Measurements from ENCODE around the gene GCK. TPM values are rescaled to one million over a fixed set of nuclear protein-coding genes. Genes with fewer than 3 reads are reported as not detected.

The GCK gene
- total RNA-seq, 1 experiment from 2014 or later: not detected

DNA sequence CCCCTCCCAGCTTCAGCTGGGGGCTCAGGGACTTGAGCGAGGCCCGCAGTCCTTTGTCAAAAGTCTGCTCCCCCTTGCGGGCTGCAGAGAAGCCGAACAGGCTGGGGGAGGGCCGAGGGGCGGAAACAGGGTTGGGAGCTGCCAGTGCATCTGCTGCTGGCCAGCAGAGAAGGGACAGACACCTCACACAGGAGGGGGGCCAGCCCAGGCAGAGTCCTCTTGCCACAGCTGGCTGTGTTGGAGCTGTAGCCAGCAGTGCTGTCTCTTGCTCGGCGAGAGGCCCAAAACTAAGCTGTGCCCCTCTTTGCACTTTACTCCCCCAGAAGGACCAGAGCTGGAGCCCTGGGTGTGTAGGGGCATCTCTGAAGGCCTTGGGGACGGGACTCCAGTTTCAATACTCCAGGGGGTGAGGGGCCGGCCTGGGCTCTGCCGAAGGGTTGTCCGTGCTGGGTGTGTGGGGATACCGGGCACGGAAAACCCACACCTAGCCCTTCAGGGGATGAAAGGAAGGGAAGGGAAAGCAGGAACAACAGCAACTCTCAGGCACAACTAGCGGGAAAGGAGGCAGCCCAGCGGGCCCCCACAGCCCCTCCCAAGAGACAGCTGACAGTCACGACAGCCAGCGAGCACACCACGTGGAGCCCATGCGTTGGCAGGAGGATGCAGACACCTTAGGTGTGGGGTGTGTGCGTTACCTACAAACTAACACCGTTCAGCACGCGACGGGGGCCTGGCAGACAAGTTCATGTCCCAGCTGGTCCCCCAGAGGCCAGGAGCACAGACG is 29.4 kb upstream of the GCK start:
- Mint-ChIP-seq H3K27me3 (ENCODE audit: insufficient read depth, unreplicated experiment) (no peaks in the 10 kb centered on the region), H3K4me1 (ENCODE audit: insufficient read depth, unreplicated experiment) (peaks cover 4% of the 10 kb centered on the region), H3K9me3 (ENCODE audit: unreplicated experiment) (no peaks in the 10 kb centered on the region), H3K4me3 (ENCODE audit: unreplicated experiment) (no peak overlapping the region), H3K36me3 (ENCODE audit: insufficient read depth, unreplicated experiment) (peaks cover 4% of the 10 kb centered on the region), H3K27ac (ENCODE audit: low read depth, unreplicated experiment) (no peak overlapping the region)
- ChIA-PET POLR2A (interaction anchor here (0.9 kb wide), 1 partner anchor 22 kb away, joined by 3 read pairs; no protein-coding TSS in a partner anchor), CTCF (interaction anchor here (0.6 to 1.5 kb wide), 5 partner anchors 10 to 346 kb away, joined by 3 to 5 read pairs (median 4); no protein-coding TSS in a partner anchor)
- no peak for DNase-seq (ENCODE audit: unreplicated experiment)
- TF ChIP-seq, protein P1, sequence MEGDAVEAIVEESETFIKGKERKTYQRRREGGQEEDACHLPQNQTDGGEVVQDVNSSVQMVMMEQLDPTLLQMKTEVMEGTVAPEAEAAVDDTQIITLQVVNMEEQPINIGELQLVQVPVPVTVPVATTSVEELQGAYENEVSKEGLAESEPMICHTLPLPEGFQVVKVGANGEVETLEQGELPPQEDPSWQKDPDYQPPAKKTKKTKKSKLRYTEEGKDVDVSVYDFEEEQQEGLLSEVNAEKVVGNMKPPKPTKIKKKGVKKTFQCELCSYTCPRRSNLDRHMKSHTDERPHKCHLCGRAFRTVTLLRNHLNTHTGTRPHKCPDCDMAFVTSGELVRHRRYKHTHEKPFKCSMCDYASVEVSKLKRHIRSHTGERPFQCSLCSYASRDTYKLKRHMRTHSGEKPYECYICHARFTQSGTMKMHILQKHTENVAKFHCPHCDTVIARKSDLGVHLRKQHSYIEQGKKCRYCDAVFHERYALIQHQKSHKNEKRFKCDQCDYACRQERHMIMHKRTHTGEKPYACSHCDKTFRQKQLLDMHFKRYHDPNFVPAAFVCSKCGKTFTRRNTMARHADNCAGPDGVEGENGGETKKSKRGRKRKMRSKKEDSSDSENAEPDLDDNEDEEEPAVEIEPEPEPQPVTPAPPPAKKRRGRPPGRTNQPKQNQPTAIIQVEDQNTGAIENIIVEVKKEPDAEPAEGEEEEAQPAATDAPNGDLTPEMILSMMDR (IDR thresholded peaks at IDR 0.05; ENCODE audit: unreplicated experiment): no peak
- no TSS peak for BruUV-seq (replicated peaks)
- intact Hi-C loops (cut with micrococcal nuclease): no loop called here

DNA sequence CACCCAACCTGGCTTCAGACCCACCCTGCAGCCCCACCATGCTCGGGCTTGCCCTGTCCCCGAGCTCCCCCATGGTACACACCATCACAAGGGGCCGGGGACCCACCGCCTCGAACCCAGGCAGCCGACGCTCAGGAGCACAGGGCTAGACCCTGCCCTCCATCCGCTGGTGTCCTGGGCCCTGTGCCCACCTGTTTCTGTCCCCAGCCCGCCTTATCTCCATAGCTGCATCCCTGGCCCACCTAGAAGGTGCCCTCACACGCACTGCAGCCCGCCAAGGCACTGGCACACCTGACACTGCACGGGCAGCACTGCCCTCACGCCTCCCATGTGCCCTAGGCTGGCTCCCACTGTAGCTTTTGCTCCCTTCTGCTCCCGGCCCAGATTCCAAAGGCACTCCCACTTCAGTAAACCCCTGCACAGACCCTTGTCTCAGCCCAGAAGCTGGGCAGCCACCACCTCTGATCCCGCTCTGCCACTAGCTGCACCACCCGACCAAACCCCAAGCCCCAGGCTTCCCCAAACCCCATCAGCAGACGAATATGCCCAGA is 28.7 kb upstream of the GCK start:
- Mint-ChIP-seq H3K4me1 (ENCODE audit: insufficient read depth, unreplicated experiment) (no peaks in the 10 kb centered on the region), H3K4me3 (ENCODE audit: unreplicated experiment) (no peak overlapping the region), H3K27me3 (ENCODE audit: insufficient read depth, unreplicated experiment) (no peaks in the 10 kb centered on the region), H3K36me3 (ENCODE audit: insufficient read depth, unreplicated experiment) (peaks cover 4% of the 10 kb centered on the region), H3K9me3 (ENCODE audit: unreplicated experiment) (no peaks in the 10 kb centered on the region), H3K27ac (ENCODE audit: low read depth, unreplicated experiment) (no peak overlapping the region)
- CTCF ChIA-PET: interaction anchor here (0.6 to 1.3 kb wide), 4 partner anchors 17 to 347 kb away, joined by 3 to 5 read pairs (median 4); no protein-coding TSS in a partner anchor
- intact Hi-C loops (cut with micrococcal nuclease): no loop called here
- BruUV-seq (replicated peaks): no TSS peak
- TF ChIP-seq, protein P1 (IDR thresholded peaks at IDR 0.05; ENCODE audit: unreplicated experiment): no peak
- POLR2A ChIA-PET: interaction anchor here (0.9 kb wide), 1 partner anchor 23 kb away, joined by 3 read pairs; no protein-coding TSS in a partner anchor
- no peak for DNase-seq (ENCODE audit: unreplicated experiment)

DNA sequence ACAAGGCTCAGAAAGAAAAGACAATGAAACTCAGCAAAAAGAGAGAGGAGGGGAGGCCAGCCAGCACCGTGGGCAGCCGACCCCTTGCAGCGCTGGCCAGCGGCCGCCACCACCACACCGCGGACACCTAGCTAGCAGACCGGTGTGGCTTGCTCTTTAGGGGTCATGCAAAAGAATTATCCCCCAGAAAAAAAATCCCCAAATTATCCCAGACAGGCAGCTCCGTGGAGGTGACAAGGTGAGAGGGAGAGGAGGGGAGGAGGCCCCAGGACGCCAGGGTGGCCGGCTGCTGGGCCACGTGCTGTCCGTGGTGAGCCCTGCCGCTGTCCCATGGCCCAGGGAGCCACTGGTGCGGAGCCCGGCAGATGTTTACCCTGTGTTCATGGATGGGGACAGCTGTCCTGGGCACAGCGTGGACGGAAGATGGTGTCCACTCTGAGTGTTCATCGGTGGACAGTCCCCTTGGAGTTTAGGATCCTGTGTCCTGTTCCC is 28.0 kb upstream of the GCK start:
- CTCF ChIA-PET: interaction anchor here (0.9 to 1.1 kb wide), 2 partner anchors 24 to 348 kb away, joined by 3 read pairs; no protein-coding TSS in a partner anchor
- no peak overlapping the region for H3K27ac Mint-ChIP-seq (ENCODE audit: low read depth, unreplicated experiment)

More for the DNA sequence above, 28.0 kb upstream of the GCK start:
- Mint-ChIP-seq H3K27me3 (ENCODE audit: insufficient read depth, unreplicated experiment) (no peaks in the 10 kb centered on the region), H3K4me3 (ENCODE audit: unreplicated experiment) (no peak overlapping the region), H3K36me3 (ENCODE audit: insufficient read depth, unreplicated experiment) (peaks cover 10% of the 10 kb centered on the region), H3K9me3 (ENCODE audit: unreplicated experiment) (no peaks in the 10 kb centered on the region), H3K4me1 (ENCODE audit: insufficient read depth, unreplicated experiment) (no peaks in the 10 kb centered on the region)
- DNase-seq (ENCODE audit: unreplicated experiment): no peak
- intact Hi-C loops (cut with micrococcal nuclease): no loop called here
- POLR2A ChIA-PET: no interaction called here
- TF ChIP-seq, protein P1 (IDR thresholded peaks at IDR 0.05; ENCODE audit: unreplicated experiment): no peak
- BruUV-seq (replicated peaks): no TSS peak
